Measurements from ENCODE around the gene PTPRH.

Gene PTPRH

GRCh38 chr19:55136399-55137102, 72.8 kb downstream of the PTPRH start:
- Mint-ChIP-seq H3K4me1 (ENCODE audit: low read depth) (peaks cover 2% of the 10 kb centered on the region), H3K36me3 (ENCODE audit: low read depth) (no peaks in the 10 kb centered on the region), H3K4me3 (no peak overlapping the region), H3K27me3 (ENCODE audit: low read depth) (peaks cover 12% of the 10 kb centered on the region), H3K27ac (no peak overlapping the region), H3K9me3 (no peaks in the 10 kb centered on the region)
- DNase-seq (ENCODE audit: low spot score), result no peak

- H3K27me3 Mint-ChIP-seq (ENCODE audit: low read depth), result peaks cover 13% of the 10 kb centered on the region
- no peaks in the 10 kb centered on the region for H3K4me1 Mint-ChIP-seq (ENCODE audit: low read depth)
- no peaks in the 10 kb centered on the region for H3K9me3 Mint-ChIP-seq
- no peaks in the 10 kb centered on the region for H3K36me3 Mint-ChIP-seq (ENCODE audit: low read depth)
- no peak overlapping the region for H3K27ac Mint-ChIP-seq
- no peak for DNase-seq (ENCODE audit: low spot score)
- no peak overlapping the region for H3K4me3 Mint-ChIP-seq
Observed at GRCh38 chr19:55134736-55135135, 74.6 kb downstream of the PTPRH start.

- DNase-seq (ENCODE audit: low spot score), result no peak
- Mint-ChIP-seq H3K4me1 (ENCODE audit: low read depth) (no peaks in the 10 kb centered on the region), H3K36me3 (ENCODE audit: low read depth) (no peaks in the 10 kb centered on the region), H3K9me3 (no peaks in the 10 kb centered on the region), H3K4me3 (no peak overlapping the region), H3K27me3 (ENCODE audit: low read depth) (peaks cover 16% of the 10 kb centered on the region), H3K27ac (no peak overlapping the region)
Observed at GRCh38 chr19:55133639-55134444, 75.5 kb downstream of the PTPRH start.

- Mint-ChIP-seq H3K27ac (no peak overlapping the region), H3K9me3 (no peaks in the 10 kb centered on the region), H3K4me1 (ENCODE audit: low read depth) (no peaks in the 10 kb centered on the region), H3K36me3 (ENCODE audit: low read depth) (no peaks in the 10 kb centered on the region), H3K27me3 (ENCODE audit: low read depth) (peaks cover 24% of the 10 kb centered on the region), H3K4me3 (no peak overlapping the region)
- DNase-seq (ENCODE audit: low spot score), result no peak
Observed at GRCh38 chr19:55132453-55133129, 76.7 kb downstream of the PTPRH start.

- Mint-ChIP-seq H3K4me1 (ENCODE audit: low read depth) (no peaks in the 10 kb centered on the region), H3K36me3 (ENCODE audit: low read depth) (no peaks in the 10 kb centered on the region), H3K4me3 (no peak overlapping the region), H3K9me3 (no peaks in the 10 kb centered on the region), H3K27ac (no peak overlapping the region), H3K27me3 (ENCODE audit: low read depth) (peaks cover 31% of the 10 kb centered on the region)
- DNase-seq (ENCODE audit: low spot score), result no peak
Observed at GRCh38 chr19:55131421-55131820, 77.9 kb downstream of the PTPRH start.
